ENCODE results near the gene SUGP2.

- TF ChIP-seq POLR2A (IDR thresholded peaks at IDR 0.05) (no peak), CTCF (IDR thresholded peaks at IDR 0.05) (no peak), POLR2AphosphoS5 (IDR thresholded peaks at IDR 0.05) (no peak), EP300 (IDR thresholded peaks at IDR 0.05) (no peak)
Observed at GRCh38 chr19:19004144-19004543, 29.2 kb downstream of the SUGP2 start.
